ENCODE measurements around the gene GUCA2B.

DNA sequence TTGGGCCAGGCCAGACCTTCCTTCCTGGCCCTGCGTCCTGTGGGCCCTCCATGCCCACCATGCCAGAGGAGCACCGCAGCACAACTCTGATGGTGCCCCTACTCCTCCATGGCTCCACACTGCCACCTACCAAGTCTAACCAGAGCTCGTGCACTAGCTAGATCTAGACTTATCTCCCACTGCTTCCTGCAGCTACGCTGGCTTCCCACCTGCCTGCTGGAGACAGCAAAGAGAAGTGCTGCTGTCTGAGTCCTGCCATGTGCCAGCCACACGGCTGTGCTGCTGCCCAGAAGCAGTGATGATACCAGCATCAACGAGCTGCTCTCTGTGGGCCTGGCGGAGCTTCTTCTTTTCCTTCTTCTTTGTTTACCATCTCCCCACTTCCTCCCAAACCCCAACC lies 4.5 kb downstream of the GUCA2B start:
- TF ChIP-seq, protein P1, sequence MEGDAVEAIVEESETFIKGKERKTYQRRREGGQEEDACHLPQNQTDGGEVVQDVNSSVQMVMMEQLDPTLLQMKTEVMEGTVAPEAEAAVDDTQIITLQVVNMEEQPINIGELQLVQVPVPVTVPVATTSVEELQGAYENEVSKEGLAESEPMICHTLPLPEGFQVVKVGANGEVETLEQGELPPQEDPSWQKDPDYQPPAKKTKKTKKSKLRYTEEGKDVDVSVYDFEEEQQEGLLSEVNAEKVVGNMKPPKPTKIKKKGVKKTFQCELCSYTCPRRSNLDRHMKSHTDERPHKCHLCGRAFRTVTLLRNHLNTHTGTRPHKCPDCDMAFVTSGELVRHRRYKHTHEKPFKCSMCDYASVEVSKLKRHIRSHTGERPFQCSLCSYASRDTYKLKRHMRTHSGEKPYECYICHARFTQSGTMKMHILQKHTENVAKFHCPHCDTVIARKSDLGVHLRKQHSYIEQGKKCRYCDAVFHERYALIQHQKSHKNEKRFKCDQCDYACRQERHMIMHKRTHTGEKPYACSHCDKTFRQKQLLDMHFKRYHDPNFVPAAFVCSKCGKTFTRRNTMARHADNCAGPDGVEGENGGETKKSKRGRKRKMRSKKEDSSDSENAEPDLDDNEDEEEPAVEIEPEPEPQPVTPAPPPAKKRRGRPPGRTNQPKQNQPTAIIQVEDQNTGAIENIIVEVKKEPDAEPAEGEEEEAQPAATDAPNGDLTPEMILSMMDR (IDR thresholded peaks at IDR 0.05), result no peak
- TF ChIP-seq POLR2A (IDR thresholded peaks at IDR 0.05), result no peak

Data from uterus (tissue), 2 donors.